ENCODE data around the gene CAPN10.

The CAPN10 gene

GRCh38 chr2:240578110-240578450, 8.5 kb upstream of the CAPN10 start:
- no peak for TF ChIP-seq CTCF (IDR thresholded peaks at IDR 0.05; ENCODE audit: low read depth, low read length)
- no peak overlapping the region for H3K4me3 ChIP-seq (ENCODE audit: low read depth, low read length)

GRCh38 chr2:240578488-240578887, 8.0 kb upstream of the CAPN10 start:
- no peak for TF ChIP-seq CTCF (IDR thresholded peaks at IDR 0.05; ENCODE audit: low read depth, low read length)
- H3K4me3 ChIP-seq (ENCODE audit: low read depth, low read length): no peak overlapping the region

GRCh38 chr2:240579071-240579762, 7.3 kb upstream of the CAPN10 start:
- TF ChIP-seq CTCF (IDR thresholded peaks at IDR 0.05; ENCODE audit: low read depth, low read length): no peak
- no peak overlapping the region for H3K4me3 ChIP-seq (ENCODE audit: low read depth, low read length)

GRCh38 chr2:240579771-240580614, 6.5 kb upstream of the CAPN10 start:
- TF ChIP-seq CTCF (IDR thresholded peaks at IDR 0.05; ENCODE audit: low read depth, low read length): no peak
- no peak overlapping the region for H3K4me3 ChIP-seq (ENCODE audit: low read depth, low read length)

GRCh38 chr2:240581811-240582210, 4.7 kb upstream of the CAPN10 start:
- no peak for TF ChIP-seq CTCF (IDR thresholded peaks at IDR 0.05; ENCODE audit: low read depth, low read length)

GRCh38 chr2:240582781-240583180, 3.8 kb upstream of the CAPN10 start:
- H3K4me3 ChIP-seq (ENCODE audit: low read depth, low read length): no peak overlapping the region
- no peak for TF ChIP-seq CTCF (IDR thresholded peaks at IDR 0.05; ENCODE audit: low read depth, low read length)

More at GRCh38 chr2:240581811-240582210, 4.7 kb upstream of the CAPN10 start:
- no peak overlapping the region for H3K4me3 ChIP-seq (ENCODE audit: low read depth, low read length)

GRCh38 chr2:240583774-240584173, 2.8 kb upstream of the CAPN10 start:
- no peak overlapping the region for H3K4me3 ChIP-seq (ENCODE audit: low read depth, low read length)
- no peak for TF ChIP-seq CTCF (IDR thresholded peaks at IDR 0.05; ENCODE audit: low read depth, low read length)

Measured in WI38 (cell line).